Hepatocyte (in vitro differentiated cells): ENCODE data around the gene LIMS1.

Experiments used
- EZH2 ChIP-seq: fragments of 200-600 bp; sonication (generic); IDR thresholded peaks from 2 replicates; pipeline ENCODE4 v1.6.1; 2016; ENCODE audit warnings: antibody characterized with exemption, mild to moderate bottlenecking, borderline replicate concordance
- EZH2phosphoT487 ChIP-seq: fragments of 200-600 bp; sonication (generic); IDR thresholded peaks from one replicate; pipeline ENCODE4 v1.6.1; 2018; ENCODE audit warnings: antibody characterized with exemption, mild to moderate bottlenecking, low read depth, moderate library complexity; ENCODE audit not compliant: unreplicated experiment, severe bottlenecking

DNA sequence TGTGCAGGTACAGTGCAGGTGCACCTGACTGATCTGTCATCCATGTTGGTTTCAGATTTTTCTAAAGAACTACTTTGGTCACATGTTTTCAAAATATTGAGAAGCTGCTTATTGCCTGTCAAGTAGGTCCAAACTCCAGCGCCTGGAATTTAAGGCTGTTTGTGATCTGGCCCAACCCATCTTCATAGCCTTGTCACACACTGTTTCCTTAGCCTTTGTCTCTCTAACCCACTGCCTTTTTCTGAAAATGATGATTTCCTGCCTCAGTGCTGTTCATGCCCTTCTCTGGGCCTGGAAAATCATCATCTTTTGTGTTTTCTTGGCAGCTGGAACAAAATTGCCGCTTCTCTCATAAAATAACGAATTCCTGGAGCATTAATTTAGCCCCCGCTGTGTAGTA is 7.2 kb downstream of the LIMS1 start:
- TF ChIP-seq EZH2phosphoT487 (no peak), EZH2 (no peak)
